Right atrium auricular region (tissue), 2 donors: ENCODE data around the gene CPNE5. TPM values are rescaled to one million over a fixed set of nuclear protein-coding genes. Genes with fewer than 3 reads are reported as not detected.

Source experiments
- DNase-seq: peaks from one replicate; pipeline ENCODE4 v3.0.0-alpha.2; 2019; ENCODE audit warnings: low spot score
- H3K27ac ChIP-seq, 2 donors: fragments of 200-600 bp; sonication (generic); 1 replicate in 1 of 2; 2 replicates in 1 of 2; pipeline ENCODE4 v1.5.1; 2016 to 2019
- H3K27me3 ChIP-seq, 2 donors: fragments of 200-600 bp; sonication (generic); one replicate each; pipeline versions ENCODE4 v1.5.1 to v1.6.0; 2017 to 2019
- H3K36me3 ChIP-seq: fragments of 200-600 bp; sonication (generic); one replicate; pipeline ENCODE4 v1.5.1; 2016
- H3K4me1 ChIP-seq, 2 donors: fragments of 200-600 bp; sonication (generic); one replicate each; pipeline versions ENCODE4 v1.5.1 to v1.6.0; 2017 to 2019
- H3K4me3 ChIP-seq, 2 donors: fragments of 200-600 bp; sonication (generic); 1 replicate in 1 of 2; 2 replicates in 1 of 2; pipeline ENCODE4 v1.5.1; 2017 to 2019; ENCODE audit warnings: mild to moderate bottlenecking in 1 of 2, moderate library complexity in 1 of 2
- H3K9me3 ChIP-seq, 2 donors: fragments of 200-600 bp; sonication (generic); one replicate each; pipeline ENCODE4 v1.5.1; 2019
- CTCF ChIP-seq, 2 donors: fragments of 200-600 bp; sonication (generic); IDR thresholded peaks; one replicate each; pipeline ENCODE4 v1.5.1; 2019; ENCODE audit warnings: antibody characterized with exemption in 2 of 2
- total RNA-seq, 2 donors: library from RNA; depleted of rRNA; stranded (reverse); fragments of >200 nt; gene quantifications; one replicate each; pipeline ENCODE4 v1.1.0, GENCODE V29; 2016

CPNE5 gene
- total RNA-seq, 2 donors from 2014 or later, result 36.7 to 47.4 TPM

DNA sequence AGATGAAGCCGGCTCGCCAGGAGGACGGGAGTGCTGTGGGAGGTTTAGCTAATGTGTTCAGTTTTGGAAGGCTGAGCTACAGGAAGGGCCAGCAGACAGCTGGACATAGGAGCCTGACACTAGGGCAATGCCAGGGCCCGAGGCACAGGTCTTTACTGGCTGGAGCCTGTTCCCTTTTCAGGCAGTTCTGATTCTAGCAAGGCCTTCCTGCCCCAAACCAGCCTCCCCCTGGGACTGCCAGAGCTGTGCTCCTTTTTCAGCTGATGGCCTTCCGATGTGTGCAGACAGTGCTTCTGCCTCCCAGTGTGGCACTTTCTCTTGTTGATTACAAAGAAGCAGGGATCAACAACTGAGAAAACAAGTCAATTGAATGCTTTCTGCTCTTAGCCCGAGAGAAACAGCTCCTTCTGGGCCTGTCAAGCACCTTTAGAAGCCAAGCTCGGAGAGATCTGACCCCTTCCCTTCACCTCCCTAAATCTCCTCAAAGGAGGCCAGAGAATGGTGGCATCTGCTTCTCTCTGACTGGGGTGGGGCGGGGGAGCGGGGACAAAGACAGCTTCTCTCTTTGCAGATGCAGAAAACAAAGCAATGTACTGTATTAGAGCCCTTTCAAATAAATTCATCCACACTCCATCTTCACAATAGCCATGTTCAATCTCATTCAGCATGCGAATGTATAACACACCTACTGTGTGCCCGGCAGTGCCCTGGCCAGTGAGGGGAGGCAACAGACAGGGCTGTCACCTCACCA, 78.4 kb downstream of the CPNE5 start:
- Histone ChIP-seq H3K9me3 (no peaks in the 10 kb centered on the region), H3K27ac (no peak overlapping the region), H3K36me3 (no peaks in the 10 kb centered on the region), H3K4me3 (no peak overlapping the region), H3K27me3 (no peaks in the 10 kb centered on the region), H3K4me1 (peaks cover 0 to 20% of the 10 kb centered on the region in 2 donors)
- no peak for DNase-seq
- no peak for TF ChIP-seq CTCF (IDR thresholded peaks at IDR 0.05)

- Histone ChIP-seq H3K27ac (no peak overlapping the region), H3K9me3 (no peaks in the 10 kb centered on the region), H3K4me1 (peaks cover 0 to 15% of the 10 kb centered on the region in 2 donors), H3K27me3 (no peaks in the 10 kb centered on the region), H3K36me3 (no peaks in the 10 kb centered on the region), H3K4me3 (no peak overlapping the region)
- peak; percentile 97 to 98 for TF ChIP-seq CTCF (IDR thresholded peaks at IDR 0.05)
- DNase-seq, result peak; percentile 87
These were observed 80.0 kb downstream of the CPNE5 start for GRCh38 chr6:36759148-36759759.

DNA sequence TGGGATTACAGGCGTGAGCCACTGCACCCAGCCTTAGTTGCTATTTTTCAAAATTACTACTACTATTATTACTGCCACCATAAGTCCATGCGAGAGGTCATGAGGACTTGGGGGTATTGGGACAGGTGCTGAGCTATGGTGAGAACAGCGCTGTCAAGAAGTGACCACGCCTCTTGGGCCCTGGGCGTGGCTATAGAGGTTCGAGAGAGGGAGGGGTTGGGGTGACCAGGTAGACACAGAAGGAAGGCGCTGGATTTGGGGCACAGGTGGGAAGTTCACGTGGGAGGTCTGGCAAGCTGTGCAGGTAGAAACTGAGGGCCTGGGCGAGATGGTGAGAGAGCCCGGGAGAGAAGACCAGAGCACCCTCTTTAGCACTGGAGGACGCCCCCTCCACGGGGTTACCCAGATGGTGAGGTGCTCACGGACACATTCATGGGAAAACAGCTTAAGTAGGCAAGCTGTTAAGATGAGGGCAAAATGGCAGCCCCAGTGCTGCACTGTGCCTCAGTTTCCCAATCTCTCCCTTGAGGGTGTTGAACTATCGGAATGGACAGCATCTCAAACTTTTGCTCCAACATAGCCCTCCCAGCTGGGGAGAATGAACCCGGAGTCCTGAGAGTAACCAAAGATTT, 80.6 kb downstream of the CPNE5 start:
- DNase-seq, result no peak
- Histone ChIP-seq H3K9me3 (no peaks in the 10 kb centered on the region), H3K27me3 (no peaks in the 10 kb centered on the region), H3K27ac (no peak overlapping the region), H3K36me3 (no peaks in the 10 kb centered on the region), H3K4me1 (peaks cover 0 to 15% of the 10 kb centered on the region in 2 donors), H3K4me3 (no peak overlapping the region)
- no peak for TF ChIP-seq CTCF (IDR thresholded peaks at IDR 0.05)

DNA sequence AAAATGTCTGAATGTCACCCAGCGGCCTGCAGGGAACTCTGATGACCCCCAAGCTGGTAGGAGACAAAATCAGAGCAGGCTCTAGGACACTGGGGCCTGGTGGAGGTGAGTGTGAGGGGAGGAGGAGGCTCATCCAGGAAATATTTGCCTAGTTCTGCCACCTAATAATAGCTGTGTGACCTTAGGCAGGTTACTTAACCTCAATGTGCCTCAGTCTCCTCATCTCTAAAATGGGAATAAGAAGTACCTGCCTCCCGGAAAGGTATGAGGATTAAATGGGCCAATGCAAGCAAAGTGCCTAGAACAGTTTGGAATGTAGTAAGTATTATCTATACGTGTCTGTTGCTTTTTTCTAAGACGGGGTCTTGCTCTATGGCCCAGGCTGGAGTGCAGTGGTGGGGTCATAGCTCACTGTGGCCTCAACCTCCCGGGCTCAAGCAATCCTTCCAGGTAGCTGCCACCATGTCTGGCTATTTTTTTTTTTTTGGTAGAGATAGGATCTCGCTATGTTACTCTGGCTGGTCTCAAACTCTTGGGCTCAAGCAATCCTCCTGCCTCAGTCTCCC, 81.2 kb downstream of the CPNE5 start:
- H3K27ac ChIP-seq, result no peak overlapping the region

DNA sequence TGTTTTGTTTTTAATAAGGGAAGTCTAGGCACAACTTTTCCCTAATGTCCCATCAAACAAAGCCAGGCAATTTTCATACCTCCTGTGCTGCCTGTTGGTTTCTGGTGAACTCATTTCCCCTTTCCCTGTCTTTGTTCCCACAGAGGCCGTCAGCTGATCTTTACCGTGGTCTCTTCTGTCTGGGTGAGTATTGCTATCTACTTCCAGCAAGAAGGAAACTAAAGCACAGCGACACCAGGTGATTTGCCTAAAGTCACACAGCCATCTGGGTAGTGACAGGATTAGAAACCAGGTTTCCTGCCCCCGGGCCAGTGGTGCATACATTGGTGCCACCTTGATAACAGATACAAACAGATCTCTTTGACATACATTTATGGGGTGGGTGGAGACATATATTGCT, 82.0 kb downstream of the CPNE5 start:
- peaks cover 0 to 22% of the 10 kb centered on the region in 2 donors for H3K4me1 ChIP-seq
- no peak for DNase-seq
- no peak overlapping the region for H3K4me3 ChIP-seq
- H3K27ac ChIP-seq, result no peak overlapping the region
- no peaks in the 10 kb centered on the region for H3K27me3 ChIP-seq
- no peak for TF ChIP-seq CTCF (IDR thresholded peaks at IDR 0.05)
- H3K36me3 ChIP-seq, result no peaks in the 10 kb centered on the region
- H3K9me3 ChIP-seq, result no peaks in the 10 kb centered on the region

More for the DNA sequence above, 81.2 kb downstream of the CPNE5 start:
- H3K9me3 ChIP-seq, result no peaks in the 10 kb centered on the region
- H3K36me3 ChIP-seq, result no peaks in the 10 kb centered on the region
- H3K27me3 ChIP-seq, result no peaks in the 10 kb centered on the region
- DNase-seq, result no peak
- H3K4me3 ChIP-seq, result no peak overlapping the region
- no peak for TF ChIP-seq CTCF (IDR thresholded peaks at IDR 0.05)
- H3K4me1 ChIP-seq, result peaks cover 0 to 21% of the 10 kb centered on the region in 2 donors
